ENCODE results near the gene NDST1.

The NDST1 gene

GRCh38 chr5:150550286-150550685, 42.4 kb downstream of the NDST1 start:
- DNase-seq = no peak

GRCh38 chr5:150551066-150551465, 43.1 kb downstream of the NDST1 start:
- no peak for DNase-seq

- no peak for DNase-seq
These were observed 45.5 kb downstream of the NDST1 start for GRCh38 chr5:150553402-150553801.

DNA sequence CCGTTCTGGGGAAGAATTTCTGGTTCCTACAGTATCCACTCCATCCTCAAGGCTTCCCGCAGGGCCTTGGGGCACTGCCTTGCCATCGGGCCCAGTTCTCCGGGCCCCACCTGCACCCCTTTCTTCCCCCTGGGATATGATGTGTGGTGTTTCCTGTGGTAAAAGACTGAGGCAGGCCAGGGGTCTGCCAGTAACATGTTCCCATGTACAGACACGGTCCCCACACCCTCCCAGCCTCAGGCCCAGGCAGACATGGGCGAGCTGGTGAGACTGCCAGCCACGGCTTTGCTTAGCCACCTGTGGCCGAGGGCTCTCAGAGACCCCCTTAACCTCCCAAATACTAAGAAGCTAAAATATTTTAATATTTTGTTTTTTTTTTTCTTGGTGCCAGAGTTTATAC, 46.0 kb downstream of the NDST1 start:
- no peak for DNase-seq

- no peak for DNase-seq
These were observed 46.9 kb downstream of the NDST1 start for GRCh38 chr5:150554857-150555256.

DNA sequence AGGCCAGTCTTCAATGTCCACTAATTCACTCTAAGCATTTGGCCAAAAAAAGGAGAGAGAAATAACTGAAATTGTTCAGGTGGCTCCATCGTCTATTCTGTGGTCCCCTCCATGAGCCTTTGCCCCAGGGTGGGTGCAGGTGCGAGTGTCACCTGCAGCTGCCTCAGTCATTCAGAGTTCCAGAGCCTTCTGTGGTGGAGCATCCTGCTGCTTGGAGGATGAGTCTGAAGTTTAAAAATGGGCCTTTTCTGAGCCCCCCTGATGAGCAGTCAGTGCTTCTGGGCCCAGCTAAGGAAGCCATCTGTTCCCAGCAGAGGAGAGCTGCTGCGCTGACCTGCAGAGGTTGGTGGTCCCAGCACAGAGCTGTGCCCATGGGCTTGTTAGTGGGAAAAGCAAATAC, 48.2 kb downstream of the NDST1 start:
- no peak for DNase-seq

DNA sequence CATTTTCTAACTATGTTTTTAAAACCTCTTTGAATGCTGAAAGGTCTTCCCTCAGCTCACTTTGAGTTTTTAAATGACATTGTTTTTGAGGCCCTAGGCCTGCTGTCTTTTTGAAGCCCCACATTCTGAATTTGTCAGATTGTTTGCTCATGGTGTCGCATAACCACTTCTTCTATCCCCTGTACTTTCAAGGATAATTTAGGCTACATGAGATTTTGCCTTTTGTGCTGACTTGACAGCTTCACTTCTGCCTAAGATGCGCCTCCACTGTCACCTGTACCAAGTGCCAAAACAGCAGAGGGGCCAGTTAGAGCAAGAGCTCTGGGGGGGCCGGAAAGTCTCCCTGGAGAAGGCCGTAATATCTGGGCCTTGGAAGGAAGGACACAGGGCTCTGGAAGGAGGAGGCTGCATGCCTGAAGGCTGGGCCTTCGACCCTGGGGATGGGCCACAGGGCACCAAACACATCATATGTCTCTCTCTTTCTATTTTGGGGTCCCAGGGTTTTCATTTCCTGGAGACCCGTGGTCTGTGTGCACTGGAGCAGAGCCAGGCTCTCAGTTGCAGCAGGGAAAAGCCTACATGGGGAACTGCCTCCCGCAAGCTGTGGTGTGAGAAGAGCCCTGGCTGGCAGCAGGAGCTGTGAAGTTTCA, 49.1 kb downstream of the NDST1 start:
- no peak for DNase-seq

DNA sequence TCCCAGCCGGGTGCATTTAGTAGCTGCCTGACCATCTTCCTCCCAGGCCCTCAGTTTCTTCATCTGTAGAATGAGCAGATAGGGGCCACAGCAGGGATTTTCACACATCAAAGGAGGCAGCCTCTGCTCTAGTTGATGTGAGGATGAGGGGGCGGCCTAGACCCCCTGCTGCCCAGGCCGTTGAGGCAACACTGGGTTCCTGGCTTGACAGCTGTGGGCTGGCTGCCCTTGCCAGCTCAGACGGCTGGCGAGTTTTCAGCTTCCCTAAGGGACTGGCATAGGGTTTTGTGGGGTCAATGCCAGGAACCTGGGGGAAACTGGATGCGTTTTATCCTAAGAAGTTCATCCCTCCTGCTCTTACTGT, 49.6 kb downstream of the NDST1 start:
- no peak for DNase-seq

- no peak for DNase-seq
These were observed 50.2 kb downstream of the NDST1 start for GRCh38 chr5:150558088-150558621.

GRCh38 chr5:150559088-150559487, 51.2 kb downstream of the NDST1 start:
- no peak for DNase-seq

DNA sequence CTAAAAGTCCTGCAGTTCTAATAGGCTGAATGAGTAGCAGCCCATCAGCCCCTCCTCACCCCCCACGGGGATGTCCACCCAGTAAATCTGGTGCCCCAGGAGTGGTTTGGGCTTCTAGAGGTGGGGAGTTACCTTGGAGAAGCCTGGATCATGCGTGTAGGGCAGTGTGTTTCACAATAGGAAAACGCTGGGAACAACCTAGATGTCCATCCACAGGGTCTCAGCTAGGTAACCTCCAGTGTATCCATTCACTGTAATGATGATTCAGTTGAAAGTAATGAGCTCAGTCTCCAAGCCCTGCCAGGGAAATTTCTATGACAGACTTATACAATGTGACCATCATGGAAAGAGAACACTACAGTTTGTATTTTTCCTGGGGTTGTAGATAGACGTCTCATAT, 51.8 kb downstream of the NDST1 start:
- no peak for DNase-seq

GRCh38 chr5:150560401-150561191, 52.7 kb downstream of the NDST1 start:
- peak; percentile 81 to 86 for DNase-seq

DNA sequence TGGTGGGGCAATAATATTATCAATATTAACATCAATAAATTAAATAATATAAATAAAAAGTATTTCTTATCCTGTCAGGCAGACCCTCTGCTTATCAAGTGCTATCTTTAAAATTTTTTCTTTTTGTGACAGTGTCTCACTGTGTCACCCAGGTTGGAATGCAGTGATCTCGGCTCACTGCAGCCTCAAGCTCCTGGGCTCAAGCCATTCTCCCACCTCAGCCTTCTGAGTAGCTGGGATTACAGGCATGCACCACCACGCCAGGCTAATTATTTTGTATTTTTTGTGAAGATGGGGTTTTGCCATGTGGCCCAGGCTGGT, 53.2 kb downstream of the NDST1 start:
- DNase-seq = no peak

DNA sequence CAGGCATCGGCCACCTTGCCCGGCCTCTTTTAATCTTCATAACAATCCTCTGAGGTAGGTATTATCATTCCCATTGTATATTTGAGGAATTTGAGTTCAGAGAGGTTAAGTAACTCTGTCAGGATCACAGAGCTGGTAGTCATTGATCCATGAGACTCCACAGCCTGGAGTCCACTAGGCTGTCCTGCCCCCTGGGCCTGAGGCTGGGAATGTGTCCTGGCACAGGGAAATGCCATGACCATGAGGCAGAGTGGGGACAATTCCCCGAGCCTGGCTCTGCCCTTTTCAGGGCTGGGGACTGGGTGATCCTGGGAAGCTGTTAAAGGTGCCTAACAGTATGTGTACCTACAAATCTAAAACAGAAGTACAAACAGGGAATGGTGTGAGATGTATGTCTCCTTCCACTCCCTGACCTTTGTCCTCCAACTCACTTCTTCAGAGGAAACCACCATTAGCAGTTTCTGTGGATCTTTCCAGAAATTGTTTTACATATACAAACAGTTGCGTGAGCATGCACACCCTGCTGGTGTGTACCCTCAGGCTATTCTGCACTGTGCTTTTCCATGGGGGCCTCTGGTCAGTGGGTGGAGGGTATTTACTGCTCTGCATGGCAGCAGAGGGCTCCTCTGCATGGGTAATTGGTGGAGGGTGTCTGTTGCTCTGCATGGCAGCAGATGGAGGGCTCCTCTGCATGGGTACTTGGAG, 53.8 kb downstream of the NDST1 start:
- DNase-seq = no peak

GRCh38 chr5:150562832-150563231, 54.9 kb downstream of the NDST1 start:
- DNase-seq = peak in 1 of 2 donors; percentile 43

DNA sequence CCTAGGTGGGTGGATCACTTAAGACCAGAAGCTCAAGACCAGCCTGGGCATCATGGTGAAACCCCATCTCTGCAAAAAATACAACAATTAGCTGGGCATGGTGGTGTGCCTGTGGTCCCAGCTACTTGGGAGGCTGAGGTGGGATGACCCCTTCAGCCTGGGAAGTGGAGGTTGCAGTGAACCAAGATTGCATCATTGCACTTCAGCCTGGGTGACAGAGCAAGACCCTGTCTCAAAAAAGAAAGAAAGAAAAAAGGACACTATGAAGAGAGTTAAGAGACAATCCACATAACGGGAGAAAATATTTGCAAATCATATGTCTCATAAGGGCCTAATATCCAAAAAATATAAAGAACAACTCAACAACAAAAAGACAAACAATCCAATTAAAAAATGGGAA, 57.9 kb downstream of the NDST1 start:
- DNase-seq = no peak

- no peak for DNase-seq
These were observed 59.2 kb downstream of the NDST1 start for GRCh38 chr5:150567031-150567717.

GRCh38 chr5:150568663-150569062, 60.7 kb downstream of the NDST1 start:
- DNase-seq = no peak

- DNase-seq = no peak
These were observed 62.4 kb downstream of the NDST1 start for GRCh38 chr5:150570333-150570732.

DNA sequence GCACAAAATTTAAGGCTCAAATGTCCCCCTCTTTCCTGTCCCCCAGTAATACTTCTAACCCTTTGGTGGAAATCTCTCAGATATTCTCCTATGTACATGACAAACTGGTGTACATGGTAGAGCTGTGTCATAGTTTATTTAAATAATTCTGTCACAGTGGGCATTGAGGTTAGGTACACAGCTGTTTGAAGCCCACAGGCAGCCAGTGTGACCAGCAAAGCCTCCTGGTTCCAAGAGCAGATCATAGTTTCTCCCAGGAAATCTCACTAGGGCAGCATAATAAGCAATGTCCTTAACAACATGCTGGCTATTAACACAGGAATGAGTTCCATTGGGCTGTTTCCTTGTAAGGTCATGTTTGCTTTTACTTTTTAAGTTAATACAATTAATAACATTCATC, 63.9 kb downstream of the NDST1 start:
- no peak for DNase-seq

- DNase-seq = no peak
These were observed 65.3 kb downstream of the NDST1 start for GRCh38 chr5:150573216-150573615.

- DNase-seq = no peak
These were observed 66.2 kb downstream of the NDST1 start for GRCh38 chr5:150573867-150574817.
